Fibroblast of skin of back (primary cell): ENCODE measurements around the gene P4HB.
A peak's percentile ranks its signal among the peaks of the same experiment; 100 is the strongest.

Source experiments
- DNase-seq: peaks from one replicate; pipeline ENCODE4 v3.0.0-alpha.2; 2013

P4HB gene

DNA sequence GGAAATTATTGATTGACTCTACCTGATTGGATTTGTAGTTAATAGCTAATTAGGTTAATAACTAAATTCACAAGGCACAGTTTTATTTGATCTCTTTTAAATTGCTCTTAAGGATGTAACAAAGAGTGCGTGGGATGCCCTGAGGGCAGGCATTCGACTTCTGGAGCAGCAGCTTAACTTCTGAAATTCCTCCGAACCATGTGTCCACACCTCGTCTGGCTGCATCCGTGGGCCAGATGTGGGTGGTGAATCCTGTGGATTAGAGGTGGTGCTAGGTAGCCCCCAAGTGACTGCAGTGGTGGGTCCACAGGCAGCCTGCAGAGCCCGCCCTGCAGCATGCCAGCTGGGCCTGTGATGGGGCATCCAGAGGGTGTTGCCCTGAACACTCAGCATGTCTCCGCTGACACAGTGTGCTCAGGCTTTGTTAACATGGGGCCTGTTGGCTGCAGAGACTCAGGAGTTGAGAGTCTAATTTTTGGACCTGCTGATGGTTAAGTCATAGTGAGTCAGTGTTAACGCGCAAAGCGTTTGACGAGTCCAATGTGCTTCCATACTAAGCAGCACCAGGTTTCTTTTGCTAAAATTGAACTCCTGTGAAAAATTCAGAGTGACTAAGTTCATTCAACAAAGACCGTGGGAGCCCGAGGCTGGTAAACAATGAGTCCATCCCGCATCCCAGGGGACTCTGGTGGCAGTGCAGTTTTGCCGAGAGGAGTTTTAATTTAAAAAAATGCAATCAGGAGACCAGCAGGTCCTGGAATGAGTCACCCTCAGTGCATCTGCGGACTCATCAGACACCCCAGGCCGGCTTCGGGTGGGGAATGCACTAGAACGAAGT, 37.9 kb upstream of the P4HB start:
- peak; percentile 99 for DNase-seq

DNA sequence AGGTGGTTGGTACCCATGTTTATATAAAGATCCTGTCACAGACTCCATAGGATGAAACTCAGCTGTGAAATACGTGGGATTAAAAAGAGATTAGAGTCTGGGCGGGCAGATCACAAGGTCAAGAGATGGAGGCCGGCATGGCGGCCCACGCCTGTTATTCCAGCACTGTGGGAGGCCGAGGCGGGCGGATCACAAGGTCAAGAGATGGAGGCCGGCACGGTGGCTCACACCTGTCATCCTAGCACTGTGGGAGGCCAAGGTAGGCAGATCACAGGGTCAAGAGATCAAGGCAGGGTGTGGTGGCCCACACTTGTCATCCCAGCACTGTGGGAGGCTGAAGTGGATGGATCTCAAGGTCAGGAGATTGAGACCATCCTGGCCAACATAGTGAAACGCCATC, 35.1 kb upstream of the P4HB start:
- DNase-seq = no peak

DNA sequence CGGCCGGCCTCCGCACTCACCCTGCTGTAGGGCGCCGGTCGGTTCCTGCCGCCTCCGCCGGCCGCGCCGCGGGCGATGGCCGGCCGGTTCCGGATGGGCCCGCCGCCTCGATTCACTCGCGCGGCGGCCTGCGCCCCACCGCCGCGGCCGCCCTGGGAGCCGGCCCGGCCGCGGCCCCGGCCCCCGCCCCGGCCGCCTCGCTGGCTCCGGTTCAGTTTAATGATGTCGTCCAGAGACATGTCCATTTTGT, 30.9 kb upstream of the P4HB start:
- no peak for DNase-seq

DNA sequence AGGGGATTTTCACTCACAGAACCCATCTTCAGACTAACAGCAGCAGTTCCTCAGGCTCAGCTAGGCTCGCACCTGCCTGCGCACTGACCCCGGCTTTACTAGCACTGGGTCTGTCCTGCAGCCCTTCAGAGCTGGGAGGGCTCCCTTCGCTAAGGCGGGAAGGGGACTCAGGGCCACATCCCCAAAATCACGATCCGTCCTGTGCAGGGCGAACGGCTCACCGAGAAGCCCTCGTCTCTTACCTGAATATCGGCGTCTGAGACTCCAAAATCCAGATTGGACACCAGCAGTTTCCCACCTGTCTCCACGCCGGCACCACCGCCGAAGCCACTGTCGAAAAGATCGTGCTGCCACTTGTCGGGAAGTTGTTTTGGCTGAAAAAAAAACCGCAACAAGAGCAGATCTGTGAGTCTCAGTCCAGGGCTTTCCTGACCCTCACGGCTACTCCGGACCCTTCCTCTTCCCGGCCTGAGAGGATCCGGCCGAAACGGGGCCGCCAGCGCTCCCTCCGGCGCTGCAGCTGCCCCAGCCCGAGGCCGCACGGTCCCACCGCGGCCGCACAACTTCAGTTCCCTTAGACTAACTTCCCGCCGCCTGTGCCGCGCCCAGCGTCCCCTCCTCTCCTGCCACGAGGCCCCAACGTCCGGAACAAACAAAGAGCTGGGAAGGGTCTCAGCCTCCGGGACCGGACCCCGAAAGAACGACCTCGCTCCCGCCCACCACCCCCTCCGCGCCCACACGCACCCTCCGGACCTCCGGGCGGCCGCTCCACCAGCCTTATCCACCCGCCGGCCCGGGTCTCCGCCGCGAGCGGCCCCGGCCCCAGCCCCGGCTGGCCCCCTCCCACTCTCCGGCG, 30.3 kb upstream of the P4HB start:
- DNase-seq = no peak

DNA sequence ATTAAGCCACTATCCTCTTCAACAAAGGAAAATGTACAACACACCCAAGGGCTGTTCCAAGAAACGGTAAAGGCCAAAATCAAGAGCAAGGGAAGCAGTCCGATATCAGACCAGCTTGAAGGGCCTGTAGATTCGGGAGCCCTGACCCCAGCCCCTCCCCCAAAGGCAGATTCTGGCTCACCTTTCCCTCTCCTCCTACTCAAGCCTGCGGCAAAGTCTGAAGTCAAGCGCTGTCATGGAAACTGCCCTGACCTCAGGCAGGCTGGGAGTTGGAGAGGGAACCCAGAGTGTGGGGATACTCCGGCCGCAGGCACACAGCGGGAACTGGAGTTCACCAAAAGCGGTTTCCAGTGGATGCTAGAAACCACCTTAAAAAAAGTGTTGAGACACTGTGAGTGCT, 29.3 kb upstream of the P4HB start:
- DNase-seq = no peak

DNA sequence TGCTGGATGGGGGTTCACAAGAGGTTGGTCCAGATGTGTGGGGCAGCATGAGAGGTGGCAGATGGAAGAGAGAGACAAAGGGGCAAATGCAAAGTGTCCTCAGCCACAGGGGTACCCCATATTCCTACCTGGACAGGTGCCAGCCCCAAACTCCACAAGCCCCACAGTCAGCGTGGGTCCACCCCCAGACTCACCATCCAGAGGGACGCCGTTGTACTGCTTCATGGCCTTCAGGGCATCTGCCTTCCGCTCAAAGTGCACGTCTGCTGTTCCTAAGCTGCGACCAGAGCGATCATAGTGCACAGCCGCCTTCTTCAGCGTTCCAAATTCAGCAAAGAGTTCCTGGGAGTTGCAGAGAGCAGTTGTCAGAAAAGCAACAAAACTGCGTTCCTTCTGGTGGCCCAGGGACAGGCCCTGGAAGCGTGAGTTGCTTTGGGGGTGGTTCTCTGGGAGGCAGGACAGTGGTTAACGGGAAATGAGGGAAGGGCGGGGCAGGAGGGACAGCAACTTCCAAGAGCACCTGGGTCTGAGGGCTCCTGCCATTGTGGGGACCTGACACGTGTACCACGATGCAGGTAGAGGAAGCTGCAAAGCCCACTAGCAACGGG, 28.8 kb upstream of the P4HB start:
- no peak for DNase-seq

DNA sequence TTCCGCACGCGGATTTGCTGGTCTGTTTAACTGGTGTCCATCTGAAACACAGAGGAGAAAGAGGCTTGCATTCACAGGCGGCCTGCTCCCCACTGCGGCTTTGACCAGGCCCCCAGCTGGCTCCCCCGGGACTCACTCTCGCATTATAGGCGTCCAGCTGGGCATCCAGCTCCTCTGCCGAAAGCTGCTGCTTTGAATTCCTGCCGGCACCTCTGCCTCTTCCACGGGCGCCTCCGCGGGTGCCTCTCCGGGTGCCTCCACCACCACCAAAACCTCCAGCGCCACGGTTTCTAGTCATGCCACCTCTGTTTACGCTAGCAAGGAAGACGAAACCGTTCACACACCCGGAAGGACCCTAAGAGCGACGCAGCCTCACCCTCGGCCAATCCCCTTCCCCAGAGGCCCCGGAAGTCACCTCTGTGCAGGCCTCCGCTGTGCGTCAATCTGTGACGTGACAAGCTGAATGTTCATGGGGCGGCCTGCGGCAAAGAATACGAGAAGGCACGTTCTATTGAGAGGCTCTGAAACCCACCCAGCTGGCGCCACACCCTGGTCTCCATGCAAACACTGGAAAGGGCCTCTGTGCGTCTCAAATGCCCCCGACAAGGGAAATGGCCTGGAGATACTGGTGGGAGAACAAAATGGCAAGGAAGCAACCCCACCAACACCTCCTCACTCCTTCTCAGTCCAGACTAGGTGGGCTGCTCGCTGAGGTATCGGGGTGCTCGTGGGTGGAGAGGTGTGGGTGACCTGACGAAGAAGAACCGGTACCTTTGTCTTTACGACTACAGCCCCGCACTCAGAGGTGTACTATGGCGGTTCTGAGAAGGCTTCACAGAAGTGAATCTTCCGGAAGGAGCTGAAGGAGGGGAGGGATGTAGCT, 28.0 kb upstream of the P4HB start:
- no peak for DNase-seq

DNA sequence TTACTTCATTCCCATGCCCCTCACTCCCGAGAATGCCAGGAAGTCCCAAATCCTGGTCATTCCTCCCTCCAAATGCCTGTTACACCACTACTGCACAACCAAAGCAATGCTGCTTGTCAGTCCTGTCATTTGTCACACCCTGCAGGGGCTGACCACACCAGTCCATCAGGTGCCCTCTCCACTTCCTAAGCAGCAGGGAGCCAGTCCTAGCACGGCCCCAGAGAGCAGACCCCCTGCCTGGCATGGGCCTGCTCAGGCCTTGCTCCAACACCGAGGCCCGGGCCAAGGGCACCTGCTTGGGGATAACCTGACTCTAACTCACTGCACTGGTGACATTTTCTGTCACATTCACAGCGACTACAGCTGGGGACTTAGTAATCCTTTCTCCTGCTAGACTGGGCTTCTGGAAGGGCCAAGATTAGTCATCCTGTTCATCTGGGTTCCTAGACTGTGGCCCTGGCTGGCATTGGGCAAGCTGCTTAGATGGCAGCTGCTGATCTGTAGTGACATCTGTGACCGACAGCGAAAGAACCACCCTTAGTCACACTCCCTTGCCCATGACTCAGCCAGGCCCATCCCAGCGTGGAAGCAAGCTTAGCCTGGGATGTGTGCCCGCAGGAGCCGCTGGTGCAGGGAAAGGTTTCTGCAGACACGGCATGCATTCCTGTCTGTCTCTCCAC, 25.7 kb upstream of the P4HB start:
- DNase-seq = peak; percentile 38

DNA sequence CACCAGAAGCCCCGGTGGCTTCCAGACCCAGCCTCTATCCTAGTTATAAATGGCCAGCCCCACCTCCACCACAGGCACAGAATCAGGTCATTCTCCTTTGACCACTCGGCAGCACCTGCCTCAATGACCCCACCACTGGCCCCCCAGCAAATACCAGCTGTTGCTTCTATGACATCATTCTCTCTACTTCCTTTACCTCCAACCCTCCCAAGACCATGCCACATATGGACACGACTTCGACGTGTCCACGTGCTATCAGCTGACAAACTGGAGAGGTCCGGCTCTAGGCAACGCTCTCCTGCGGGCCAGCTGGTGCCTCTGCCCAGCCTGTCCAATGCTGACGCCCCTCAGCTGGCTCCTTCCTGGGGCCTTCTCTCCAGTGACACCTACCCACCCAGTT, 25.1 kb upstream of the P4HB start:
- no peak for DNase-seq

DNA sequence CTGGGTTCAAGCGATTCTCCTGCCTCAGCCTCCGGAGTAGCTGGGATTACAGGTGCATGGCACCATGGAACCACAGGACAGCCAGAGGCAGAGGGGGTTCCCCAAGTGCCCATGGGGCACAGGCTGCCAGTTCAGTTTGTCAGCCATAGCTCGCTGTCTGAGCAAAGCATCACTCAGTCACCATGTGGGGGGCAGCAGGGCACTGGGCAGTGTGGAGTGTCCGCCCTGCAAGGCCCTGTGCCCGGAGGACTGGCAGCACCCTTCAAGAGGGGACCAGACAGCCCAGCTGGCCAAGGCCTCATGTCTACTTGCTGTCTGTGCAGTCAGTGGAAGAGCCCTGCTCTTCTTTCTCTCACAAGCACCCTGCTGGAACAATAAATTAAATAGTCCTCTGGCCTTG, 24.6 kb upstream of the P4HB start:
- no peak for DNase-seq

DNA sequence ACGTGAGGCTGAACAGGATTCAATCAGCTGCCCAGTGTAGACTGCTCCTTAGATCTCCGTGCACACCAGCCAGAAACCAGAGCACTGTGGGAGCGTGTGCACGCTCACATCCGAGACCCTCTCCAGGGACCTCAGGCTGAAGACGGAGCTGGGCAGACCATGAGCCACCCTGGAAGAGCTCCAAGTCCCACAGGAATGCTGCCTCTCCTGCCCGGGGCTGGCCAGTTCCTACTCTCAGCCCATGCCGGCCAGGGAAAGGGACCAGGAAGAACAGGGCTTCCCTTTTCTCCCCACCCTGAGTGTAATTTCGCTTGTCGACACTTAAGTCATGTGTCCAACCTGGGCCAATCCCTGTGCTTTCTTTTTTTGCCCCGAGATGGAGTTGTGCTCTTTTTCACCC, 24.2 kb upstream of the P4HB start:
- DNase-seq = peak; percentile 33

DNA sequence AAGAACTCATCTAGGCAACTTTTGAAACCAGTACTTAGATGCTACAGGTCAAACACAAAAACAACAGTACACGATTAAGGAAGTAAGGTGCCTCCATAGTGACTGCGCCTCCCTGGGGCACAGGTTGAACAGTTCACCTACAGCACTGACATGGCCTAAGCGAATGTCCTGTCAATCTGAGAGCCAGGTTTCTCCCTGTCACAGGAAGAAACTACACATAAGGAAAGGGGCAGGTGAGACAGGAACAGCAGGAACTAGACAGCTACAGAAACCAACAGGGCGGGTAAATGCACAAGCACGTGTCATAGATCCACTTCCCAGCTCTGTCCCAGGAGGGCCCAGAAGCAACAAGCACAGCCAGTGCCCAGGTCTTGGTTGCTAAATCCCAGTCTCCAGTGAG, 18.8 kb upstream of the P4HB start:
- no peak for DNase-seq

DNA sequence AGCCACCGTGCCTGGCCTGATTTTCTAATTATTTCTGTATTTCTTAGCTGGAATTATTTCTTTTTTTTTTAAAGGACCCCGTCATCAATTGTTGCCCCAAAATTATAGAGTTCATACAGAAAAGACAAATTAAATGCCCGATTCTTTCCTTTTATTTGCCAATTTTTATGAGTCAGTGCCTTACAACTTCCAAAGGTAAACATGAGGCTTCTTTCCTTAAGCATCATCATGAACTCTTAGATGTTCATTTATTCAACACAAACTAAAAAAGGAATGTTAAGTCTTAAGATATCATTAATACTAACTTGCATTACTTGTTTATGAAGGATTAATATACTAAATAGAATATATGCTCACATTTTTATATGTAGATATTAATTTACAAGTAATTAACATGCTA, 18.0 kb upstream of the P4HB start:
- DNase-seq = no peak

DNA sequence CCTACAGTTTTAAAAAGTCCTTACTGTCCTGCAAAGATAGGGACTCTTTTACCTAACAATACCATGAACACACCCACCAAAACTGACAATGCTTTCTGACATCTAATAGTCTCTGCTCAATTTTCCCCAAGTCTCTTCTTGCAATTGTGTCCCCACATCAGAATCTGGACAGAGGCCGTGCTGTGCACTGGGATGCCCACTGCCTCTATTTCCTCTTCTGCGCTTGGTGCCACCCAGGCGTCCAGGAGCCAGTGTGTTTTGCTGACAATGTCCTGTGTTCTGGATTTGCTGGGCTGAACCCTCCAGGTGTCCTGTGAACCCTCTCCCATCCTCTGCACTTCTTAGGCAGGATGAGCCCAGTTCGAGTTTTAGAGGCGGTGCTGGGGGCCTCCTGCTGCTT, 17.2 kb upstream of the P4HB start:
- no peak for DNase-seq

DNA sequence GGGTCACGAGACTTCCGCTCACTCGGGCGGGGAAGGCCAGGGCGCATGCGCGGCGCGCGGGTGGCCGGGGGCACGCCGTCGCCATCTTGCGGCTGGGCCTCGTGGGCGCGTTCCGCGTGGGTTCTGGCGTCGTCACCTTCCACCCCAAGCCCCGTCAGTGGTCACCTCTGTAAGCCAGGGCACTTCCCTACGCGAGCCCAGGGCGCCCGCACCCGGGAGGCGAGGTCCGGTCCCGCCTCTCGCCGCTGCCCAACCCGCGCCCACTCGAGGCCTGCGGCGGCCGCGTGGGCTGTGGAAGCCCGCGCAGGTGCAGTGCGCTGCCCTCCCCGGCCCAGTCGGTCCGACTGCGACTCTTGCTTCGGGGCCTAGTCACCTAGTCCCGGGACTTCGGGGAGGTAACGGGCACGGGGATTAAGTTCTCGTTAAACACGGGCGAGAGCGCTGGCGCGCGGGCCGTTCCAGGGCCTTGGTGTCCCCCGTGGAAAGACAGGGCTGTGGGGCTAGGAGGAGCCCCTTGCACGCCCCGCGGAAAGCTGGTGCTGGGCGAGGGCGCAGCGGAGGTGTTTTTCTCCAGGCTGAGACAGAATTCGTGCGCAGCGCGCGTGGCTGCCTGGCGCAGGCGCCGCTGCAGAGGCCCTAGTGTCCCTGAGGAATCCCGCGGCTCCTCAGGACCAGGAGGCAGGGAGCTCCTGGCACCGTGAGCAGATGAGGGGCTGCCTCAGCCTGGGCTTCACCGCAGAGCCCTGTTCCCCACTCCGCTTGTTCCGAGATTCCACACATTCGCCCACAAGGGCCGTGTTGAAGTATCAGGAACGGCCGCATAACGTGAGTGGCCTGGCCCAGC, 11.3 kb upstream of the P4HB start:
- DNase-seq = peak; percentile 89

DNA sequence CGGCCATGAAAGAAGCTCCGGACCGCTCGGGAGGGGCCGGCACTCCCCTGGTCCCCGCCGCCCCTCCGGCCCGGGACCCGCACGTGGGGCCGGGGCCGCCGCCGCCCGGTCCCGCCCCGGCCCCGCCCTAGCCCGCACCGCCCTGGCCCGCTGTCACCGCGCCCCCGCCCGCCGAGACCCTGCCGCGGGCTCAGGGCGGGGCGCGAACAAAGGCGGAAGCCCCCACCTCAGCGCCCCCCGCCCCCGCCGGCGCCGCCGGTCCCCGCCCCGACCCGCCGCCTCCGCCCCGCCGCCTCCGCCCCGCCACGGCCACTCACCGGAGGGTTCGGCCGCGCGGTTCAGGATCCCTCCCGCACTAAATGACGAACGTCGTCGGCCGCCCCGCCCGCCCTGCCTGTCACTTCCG, 10.6 kb upstream of the P4HB start, which contains the start of gene ARHGDIA:
Gene ARHGDIA, minus strand, starts transcription at position 357 of the 406 bp plus-strand sequence. CDS start 1,407 bp downstream, outside the sequence.
- DNase-seq = no peak

DNA sequence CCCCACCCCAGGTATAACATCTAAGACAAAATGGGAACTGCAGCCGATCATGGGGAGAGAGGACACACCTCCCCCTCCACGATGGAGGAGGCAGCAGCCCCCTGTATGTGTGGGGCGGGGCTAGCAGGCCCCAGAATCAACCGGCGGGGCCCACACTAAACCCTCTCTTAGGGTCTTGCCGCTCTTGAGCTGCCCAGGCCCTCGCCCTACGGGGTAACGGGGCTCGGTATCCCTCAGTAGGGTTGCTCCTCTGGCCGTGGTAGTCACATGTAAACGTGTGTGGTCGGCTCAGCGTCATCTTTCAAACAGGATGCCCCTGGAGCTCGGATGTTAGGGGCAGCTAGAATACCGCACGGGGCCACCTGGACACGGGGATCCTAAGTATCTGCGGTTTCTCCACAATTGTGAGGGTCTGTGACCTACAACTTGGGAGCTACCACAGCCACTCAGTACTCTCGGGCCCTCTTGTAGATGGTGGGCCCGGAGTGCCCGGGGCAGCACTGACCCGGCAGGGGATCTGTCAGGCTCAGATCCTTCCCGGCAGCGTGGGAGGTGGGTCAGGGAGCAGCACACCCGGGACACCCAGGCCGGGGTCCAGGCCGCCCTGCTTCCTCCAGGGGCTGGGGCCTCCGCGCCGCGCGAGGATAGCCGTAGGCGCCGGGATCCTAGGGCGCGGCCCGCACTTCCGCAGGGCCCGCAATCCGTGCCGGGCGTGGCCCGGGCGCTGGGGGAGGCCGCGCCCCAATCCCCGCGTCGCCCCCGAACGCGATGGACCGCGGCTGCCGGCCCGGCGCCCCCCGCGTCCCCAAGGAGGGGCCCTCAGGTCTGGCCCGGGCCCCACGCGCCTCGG, 10.0 kb upstream of the P4HB start:
- peak; percentile 49 for DNase-seq

DNA sequence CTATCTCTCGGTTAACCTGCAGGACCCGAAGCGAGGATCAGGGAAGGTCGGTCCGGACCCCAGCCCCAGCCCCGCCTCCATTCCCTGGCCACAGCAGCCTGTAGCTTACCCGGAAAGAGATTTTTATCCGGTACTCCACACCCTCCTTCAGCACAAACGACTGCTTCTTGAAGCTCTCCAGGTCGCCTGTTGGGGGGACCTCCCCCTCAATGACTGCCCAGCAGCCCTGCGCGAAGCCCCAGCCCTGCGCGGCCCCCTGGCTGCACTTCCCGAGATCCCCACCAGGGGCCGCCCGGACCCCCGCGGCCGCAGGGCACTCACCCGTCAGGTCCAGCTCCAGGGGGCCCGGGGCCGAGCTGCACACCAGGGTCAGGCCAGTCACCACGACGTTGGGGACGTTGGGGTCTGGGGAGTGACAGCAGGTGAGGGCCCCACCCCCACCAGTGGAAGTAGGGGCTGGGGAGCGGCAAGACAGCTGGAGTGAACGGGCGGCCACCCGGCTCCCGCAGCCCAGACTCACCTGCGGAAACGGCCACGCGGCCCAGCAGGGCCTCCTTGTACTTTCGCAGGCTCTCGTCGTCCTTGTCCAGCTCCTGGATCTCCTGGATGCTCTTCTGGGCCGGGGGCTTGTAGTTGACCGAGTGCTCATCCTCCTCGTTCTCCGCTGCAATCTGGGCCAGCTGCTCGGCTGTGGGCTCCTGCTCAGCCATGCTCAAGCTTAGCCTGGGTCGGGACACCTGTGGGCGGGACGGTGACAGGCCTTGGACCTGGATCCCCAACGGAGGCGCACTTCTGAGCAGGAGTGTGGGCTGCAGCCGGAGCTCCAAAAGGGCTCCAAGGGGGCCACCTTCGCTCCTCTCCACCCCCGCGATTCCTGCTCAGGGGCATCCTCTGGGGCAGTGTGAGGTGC, 9.1 kb upstream of the P4HB start:
- peak; percentile 44 for DNase-seq

DNA sequence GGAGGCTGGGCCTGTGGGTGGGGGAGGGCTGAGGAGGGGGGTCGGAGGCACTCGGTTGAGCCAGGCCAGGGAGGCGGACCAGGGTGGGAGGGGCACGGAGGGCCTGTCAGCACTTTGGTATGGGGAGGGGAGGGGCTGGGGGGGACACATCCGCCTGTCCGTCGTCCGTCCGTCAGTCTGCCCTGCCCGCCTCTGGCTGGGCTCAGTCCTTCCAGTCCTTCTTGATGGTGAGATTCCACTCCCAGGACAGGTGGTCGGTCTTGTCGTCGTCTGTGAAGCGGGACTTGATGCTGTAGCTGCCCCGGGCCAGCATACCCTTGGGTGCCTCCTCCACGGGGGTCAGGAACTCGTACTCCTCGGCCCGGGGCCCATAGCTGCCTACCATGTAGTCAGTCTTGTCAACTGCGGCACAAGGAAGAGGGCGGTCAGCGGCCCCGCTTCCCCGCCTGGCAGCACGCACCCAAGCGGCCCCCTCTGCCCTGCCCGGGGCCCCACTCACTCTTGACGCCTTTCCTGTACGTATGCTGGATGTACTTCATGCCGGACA, 8.4 kb upstream of the P4HB start:
- peak; percentile 91 for DNase-seq
